ENCODE measurements around the gene TICAM2.
"Not testable (repeated sequence)": the region's sequence is repeated elsewhere in the genome, so short reads cannot be mapped to it uniquely, and the experiment has no call there.

TICAM2 gene, protein sequence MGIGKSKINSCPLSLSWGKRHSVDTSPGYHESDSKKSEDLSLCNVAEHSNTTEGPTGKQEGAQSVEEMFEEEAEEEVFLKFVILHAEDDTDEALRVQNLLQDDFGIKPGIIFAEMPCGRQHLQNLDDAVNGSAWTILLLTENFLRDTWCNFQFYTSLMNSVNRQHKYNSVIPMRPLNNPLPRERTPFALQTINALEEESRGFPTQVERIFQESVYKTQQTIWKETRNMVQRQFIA

GRCh38 chr5:115601701-115602590, at the start of gene TICAM2:
TICAM2 (minus strand) TSS chr5:115602479; CDS start chr5:115581256, 21,223 bp downstream.
- no peak for DNase-seq

GRCh38 chr5:115649541-115649940, 47.3 kb upstream of the TICAM2 start:
- DNase-seq = no peak

- no peak for DNase-seq
These were observed 45.8 kb upstream of the TICAM2 start for GRCh38 chr5:115648056-115648455.

- DNase-seq = not testable (repeated sequence)
These were observed 43.1 kb upstream of the TICAM2 start for GRCh38 chr5:115645386-115645785.

DNA sequence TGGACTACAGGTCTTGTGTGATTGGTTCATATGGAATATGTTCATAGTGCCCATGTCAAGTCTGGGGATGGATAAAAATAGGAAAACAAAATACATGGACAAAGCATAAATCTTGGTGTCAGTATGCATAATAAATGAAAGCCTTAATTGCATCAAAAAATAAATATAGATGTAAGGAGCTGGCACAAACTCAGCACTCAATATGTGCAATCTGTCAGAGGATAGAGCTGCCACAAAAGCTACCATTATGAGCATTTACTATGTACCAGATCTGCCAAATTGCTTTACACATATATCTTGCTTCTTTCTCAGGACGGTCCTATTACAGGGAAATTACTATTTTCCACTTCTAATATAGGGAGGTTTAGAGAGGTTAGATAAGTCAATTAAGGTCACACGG, 41.8 kb upstream of the TICAM2 start:
- DNase-seq = no peak

- no peak for DNase-seq
These were observed 39.7 kb upstream of the TICAM2 start for GRCh38 chr5:115641948-115642347.

DNA sequence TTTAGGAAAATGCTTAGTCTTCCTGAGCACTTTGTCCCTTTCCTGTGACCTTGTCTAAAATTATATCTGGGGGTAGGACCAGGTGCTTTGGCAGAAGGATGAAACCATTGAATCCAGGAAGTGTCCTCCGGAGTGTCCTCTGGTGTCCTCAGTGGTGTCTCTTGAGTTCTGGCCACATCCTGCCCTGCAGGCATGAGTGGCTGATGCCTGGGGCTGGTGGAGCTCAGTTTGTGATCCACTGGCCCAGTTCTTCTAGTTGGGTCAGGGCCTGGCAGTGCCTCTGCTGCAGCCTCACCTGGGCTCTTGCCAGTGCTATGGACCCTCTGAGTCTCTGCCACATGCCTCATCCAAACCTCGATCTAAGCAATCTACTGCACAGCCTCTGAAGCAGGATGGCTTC, 38.0 kb upstream of the TICAM2 start:
- no peak for DNase-seq

DNA sequence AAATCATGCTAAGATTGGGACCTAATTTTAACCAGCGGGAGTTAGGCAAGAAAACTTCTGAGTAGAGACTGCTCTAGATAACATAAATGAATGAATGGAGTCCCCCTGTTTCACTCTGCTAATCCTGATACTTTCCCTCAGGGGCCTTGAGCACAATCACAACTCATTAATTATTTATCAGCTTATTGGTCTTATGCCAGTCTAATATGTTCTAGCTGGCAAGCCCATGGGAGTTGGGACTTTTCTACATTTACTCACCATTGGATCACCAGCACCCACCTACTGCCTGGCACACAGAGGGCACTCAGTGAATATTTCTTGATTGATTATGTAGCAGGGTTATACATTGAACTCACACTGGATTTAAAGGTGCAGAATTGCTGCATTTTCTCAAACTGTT, 37.1 kb upstream of the TICAM2 start:
- DNase-seq = no peak

- no peak for DNase-seq
These were observed 35.2 kb upstream of the TICAM2 start for GRCh38 chr5:115637507-115637906.

DNA sequence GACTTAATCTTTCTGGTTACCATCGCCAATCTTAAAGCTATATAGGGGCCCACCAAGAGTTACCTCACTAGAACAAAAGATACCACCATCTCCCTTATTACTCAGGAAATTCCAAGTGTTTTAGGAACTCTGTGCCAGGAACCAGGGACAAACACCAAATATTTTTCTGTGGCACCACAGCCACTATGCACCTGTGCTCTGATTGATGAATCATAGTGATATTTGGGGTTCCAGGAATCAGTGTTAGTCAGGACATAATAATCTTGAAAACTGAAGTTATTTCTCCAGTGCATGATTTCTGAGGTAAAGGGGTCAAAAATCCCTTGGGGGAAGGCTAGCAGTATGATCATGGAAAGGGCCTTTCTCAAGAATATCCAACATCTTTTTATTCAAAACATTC, 33.7 kb upstream of the TICAM2 start:
- no peak for DNase-seq

- DNase-seq = peak; percentile 70
These were observed 32.3 kb upstream of the TICAM2 start for GRCh38 chr5:115634343-115635132.

- no peak for DNase-seq
These were observed 27.6 kb upstream of the TICAM2 start for GRCh38 chr5:115629903-115630302.

DNA sequence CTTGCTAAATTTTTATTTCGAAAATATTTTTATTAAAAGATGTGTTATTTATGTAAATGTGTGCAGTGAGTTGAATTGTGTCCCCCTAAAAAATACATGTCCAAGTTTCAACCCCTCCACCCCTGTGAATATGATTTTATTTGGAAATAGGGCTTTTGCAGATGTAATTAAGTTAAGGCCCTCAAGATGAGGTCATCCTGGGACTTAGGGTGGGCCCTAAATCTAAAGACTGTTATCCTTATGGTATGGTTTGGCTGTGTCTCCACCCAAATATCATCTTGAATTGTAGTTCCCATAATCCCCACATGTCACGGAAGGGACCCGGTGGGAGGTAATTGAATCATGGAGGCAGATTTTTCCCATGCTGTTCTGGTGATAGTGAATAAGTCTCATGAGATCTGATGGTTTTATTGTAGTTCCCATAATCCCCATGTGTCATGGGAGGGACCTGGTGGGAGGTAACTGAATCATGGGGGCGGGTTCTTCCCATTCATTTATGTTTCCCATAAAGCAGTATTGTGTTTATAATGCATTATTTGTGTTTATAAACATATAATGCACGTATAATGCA, 25.1 kb upstream of the TICAM2 start:
- DNase-seq = no peak

- no peak for DNase-seq
These were observed 24.2 kb upstream of the TICAM2 start for GRCh38 chr5:115626445-115626823.

- DNase-seq = peak; percentile 98
These were observed 23.5 kb upstream of the TICAM2 start, which contains the start of gene TMED7 for GRCh38 chr5:115625579-115626444. TMED7 (minus strand) TSS chr5:115626036; CDS start chr5:115625792, 244 bp downstream.

DNA sequence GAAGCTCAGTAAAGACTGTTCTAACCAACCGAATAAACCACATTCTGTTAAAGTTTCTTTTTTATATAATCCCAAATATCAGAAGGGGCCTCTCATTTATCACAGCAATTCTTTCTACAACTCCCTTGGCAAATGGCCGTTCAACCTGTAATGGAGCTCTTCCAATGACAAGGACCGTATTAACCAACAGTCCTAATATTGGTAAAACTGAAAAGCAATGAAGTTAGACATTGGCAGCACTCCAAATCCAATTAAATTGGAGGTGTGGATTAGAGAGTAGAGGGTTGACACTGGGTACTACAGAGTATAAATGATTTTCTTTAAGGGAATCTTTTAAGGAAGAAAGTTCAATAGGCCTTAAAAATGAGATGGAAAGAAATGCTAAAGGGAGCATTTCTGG, 22.7 kb upstream of the TICAM2 start:
- no peak for DNase-seq

- no peak for DNase-seq
These were observed 21.4 kb upstream of the TICAM2 start for GRCh38 chr5:115623658-115624057.

DNA sequence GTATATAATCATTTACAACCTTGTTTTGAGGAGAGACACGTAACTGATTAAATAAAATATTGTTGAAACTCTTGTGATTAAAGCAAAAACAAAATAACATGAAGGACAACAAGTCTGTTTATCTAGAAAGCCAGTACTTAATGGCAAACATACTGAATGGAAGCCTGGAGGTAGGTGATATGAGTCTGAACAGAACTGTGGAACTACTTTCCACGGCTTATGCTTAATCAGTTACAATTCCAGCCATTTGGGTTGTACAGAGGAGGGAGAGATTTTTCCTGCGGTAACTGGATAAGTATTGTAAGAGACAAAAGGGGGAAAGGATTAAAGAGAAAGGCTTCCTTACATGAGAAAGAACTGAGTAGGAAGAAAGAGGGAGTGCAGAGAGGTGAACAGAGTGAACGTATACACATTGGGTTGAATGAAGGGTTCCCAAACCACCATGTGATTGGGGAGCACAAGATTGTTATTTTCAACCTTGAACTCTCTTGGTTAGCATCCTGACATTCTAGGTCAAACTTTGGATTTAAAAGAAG, 19.2 kb upstream of the TICAM2 start:
- DNase-seq = no peak

DNA sequence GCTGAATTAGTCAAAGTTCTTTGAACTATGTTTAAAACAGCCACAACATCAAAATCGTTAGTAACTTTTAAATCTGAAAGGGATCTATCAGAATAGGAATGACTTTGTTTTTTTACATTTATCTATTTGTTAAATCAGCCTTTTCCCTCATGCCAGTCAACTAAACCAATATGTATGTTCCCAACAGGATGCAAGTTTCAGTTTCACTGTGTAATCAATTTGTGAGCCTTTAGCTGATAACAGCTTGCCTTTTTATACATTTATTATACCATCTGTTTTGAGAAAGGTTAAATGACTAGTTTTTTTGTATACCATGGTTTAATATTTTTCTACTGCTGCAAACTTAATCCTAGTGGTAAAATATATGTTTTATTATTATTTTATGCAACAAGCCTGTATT, 14.6 kb upstream of the TICAM2 start:
- DNase-seq = no peak

- no peak for DNase-seq
These were observed 14.2 kb upstream of the TICAM2 start for GRCh38 chr5:115616472-115616871.

GRCh38 chr5:115611873-115612272, 9.6 kb upstream of the TICAM2 start:
- DNase-seq = no peak

DNA sequence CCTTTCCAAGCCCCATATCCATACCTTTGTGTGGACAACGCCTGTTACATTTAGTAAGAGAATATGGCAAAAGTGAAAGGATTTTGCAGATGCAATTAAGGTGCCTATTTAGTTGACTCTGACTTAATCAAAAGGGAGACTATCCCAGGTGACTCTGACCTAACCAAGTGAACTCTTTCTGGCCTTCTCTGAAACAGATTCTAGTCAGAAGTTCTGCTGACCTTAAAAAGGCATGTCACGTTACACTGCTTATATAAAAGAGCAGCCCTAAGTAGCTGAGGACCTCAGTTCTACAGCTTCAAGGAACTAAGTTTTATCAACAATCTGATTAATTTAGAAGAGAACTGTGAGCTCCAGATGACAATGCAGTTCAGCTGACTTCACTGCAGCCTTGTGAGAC, 5.7 kb upstream of the TICAM2 start:
- DNase-seq = no peak
